Esophagus (tissue), 2 donors: ENCODE data around the gene SLIT3. TPM values are rescaled to one million over a fixed set of nuclear protein-coding genes. Genes with fewer than 3 reads are reported as not detected.

Experiments used
- H3K27ac ChIP-seq, 2 donors: one replicate each; pipeline ENCODE4 v1.5.1; 2013; ENCODE audit warnings: low read depth in 2 of 2, mild to moderate bottlenecking in 2 of 2, inconsistent platforms in 1 of 2, low read length in 1 of 2, moderate library complexity in 1 of 2
- H3K27me3 ChIP-seq, 2 donors: one replicate each; pipeline ENCODE4 v1.6.1; 2013; ENCODE audit warnings: low read length in 2 of 2, control low read depth in 1 of 2, mild to moderate bottlenecking in 1 of 2; ENCODE audit not compliant: insufficient read depth in 2 of 2, control insufficient read depth in 1 of 2
- H3K36me3 ChIP-seq, 2 donors: one replicate each; pipeline ENCODE4 v1.6.1; 2013; ENCODE audit warnings: low read length in 1 of 2; ENCODE audit not compliant: control insufficient read depth in 2 of 2, insufficient read depth in 2 of 2
- H3K4me1 ChIP-seq, 2 donors: one replicate each; pipeline ENCODE4 v1.6.1; 2013; ENCODE audit warnings: low read length in 1 of 2; ENCODE audit not compliant: control insufficient read depth in 2 of 2, insufficient read depth in 2 of 2
- H3K4me3 ChIP-seq, 2 donors: one replicate each; pipeline ENCODE4 v1.5.1; 2013; ENCODE audit warnings: low read length in 2 of 2, mild to moderate bottlenecking in 2 of 2, low read depth in 1 of 2, moderate library complexity in 1 of 2
- H3K9me3 ChIP-seq, 2 donors: one replicate each; pipeline ENCODE4 v1.6.1; 2013; ENCODE audit warnings: mild to moderate bottlenecking in 2 of 2, low read depth in 1 of 2, low read length in 1 of 2, moderate library complexity in 1 of 2; ENCODE audit not compliant: control insufficient read depth in 2 of 2, insufficient read depth in 1 of 2
- WGBS, 2 donors: extraction: QIAGEN DNeasy Blood & Tissue Kit; methylation state at CpG; one replicate each; pipeline ENCODE4 v1.1.7; 2013; 5-methylcytosine and 5-hydroxymethylcytosine counted together
- polyA plus RNA-seq, 2 donors: library from polyadenylated mRNA; stranded (reverse); fragments of 200-250 nt; gene quantifications; one replicate each; pipeline ENCODE4 v1.2.3, GENCODE V29; 2013
- donor health status: healthy with polysubstance abuse.
- donor health status: Bipolar disorder and iron deficiency.

Gene SLIT3
- polyA plus RNA-seq, 2 donors, result 0.53 to 2.0 TPM

- no peak overlapping the region for H3K4me3 ChIP-seq
- WGBS, 2 donors, result 68 to 74% methylated on average over 11 of the region's 11 CpGs
- peaks cover 0 to 4% of the 10 kb centered on the region in 2 donors for H3K4me1 ChIP-seq
- no peaks in the 10 kb centered on the region for H3K9me3 ChIP-seq
- H3K36me3 ChIP-seq, result no peaks in the 10 kb centered on the region
- no peak overlapping the region for H3K27ac ChIP-seq
- H3K27me3 ChIP-seq, result no peaks in the 10 kb centered on the region
Measured at GRCh38 chr5:168881427-168882149, 419.4 kb downstream of the SLIT3 start.

GRCh38 chr5:168879929-168880328 is 421.0 kb downstream of the SLIT3 start:
- Histone ChIP-seq H3K27ac (no peak overlapping the region), H3K9me3 (no peaks in the 10 kb centered on the region), H3K27me3 (no peaks in the 10 kb centered on the region), H3K4me3 (no peak overlapping the region), H3K36me3 (no peaks in the 10 kb centered on the region), H3K4me1 (peaks cover 0 to 4% of the 10 kb centered on the region in 2 donors)
- 48 to 50% methylated on average over 8 of the region's 8 CpGs for WGBS, 2 donors

DNA sequence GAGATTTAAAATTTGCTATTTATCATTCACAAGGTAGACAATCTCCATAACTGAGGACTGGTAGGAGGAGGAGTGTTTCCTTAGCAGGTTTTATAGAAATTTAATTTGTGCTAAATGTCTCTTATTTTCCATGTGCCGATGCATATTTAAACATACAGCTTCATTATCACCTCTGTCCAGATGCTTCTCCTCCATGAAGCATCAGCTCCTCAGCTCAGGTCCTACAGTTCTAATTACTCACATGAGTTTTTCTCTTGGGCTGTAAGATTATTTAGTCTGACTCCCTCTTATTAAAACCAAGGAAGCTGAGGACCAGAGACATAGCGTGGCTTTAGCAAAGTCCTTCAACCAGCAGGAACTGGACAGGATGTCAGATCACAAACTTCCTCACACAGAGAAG is 421.6 kb downstream of the SLIT3 start:
- 89 to 91% methylated on average over 2 of the region's 2 CpGs for WGBS, 2 donors
- Histone ChIP-seq H3K27me3 (no peaks in the 10 kb centered on the region), H3K27ac (no peak overlapping the region), H3K4me3 (no peak overlapping the region), H3K9me3 (no peaks in the 10 kb centered on the region), H3K4me1 (peaks cover 0 to 4% of the 10 kb centered on the region in 2 donors), H3K36me3 (no peaks in the 10 kb centered on the region)

GRCh38 chr5:168878135-168878745 is 422.7 kb downstream of the SLIT3 start:
- no peak overlapping the region for H3K4me3 ChIP-seq
- no peaks in the 10 kb centered on the region for H3K27me3 ChIP-seq
- no peaks in the 10 kb centered on the region for H3K9me3 ChIP-seq
- no peaks in the 10 kb centered on the region for H3K36me3 ChIP-seq
- no peak overlapping the region for H3K27ac ChIP-seq
- peaks cover 0 to 4% of the 10 kb centered on the region in 2 donors for H3K4me1 ChIP-seq
- 67 to 75% methylated on average over 10 of the region's 10 CpGs for WGBS, 2 donors

GRCh38 chr5:168877132-168877892 is 423.6 kb downstream of the SLIT3 start:
- no peaks in the 10 kb centered on the region for H3K27me3 ChIP-seq

DNA sequence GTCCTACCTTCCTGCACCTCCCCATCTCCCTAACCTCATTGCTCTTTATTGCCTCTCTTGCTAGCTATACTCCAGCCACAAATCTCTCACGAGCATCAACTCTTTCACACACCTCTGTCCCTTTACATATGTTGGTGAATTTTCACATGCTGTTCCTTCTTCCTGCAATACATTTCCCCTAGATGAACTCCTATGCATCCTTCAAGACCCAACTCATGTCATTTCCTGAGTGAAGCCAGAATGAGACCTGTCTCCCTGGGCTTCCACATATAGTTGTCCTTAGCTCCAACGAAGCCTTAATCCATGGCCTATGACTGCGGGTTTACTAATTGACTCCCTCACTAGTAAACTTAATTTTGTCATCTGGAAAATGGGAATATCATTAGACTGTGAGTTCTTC is 424.5 kb downstream of the SLIT3 start:
- H3K4me1 ChIP-seq, result peaks cover 0 to 4% of the 10 kb centered on the region in 2 donors
- no peaks in the 10 kb centered on the region for H3K27me3 ChIP-seq
- no peaks in the 10 kb centered on the region for H3K9me3 ChIP-seq
- 92 to 98% methylated on average over 3 of the region's 3 CpGs for WGBS, 2 donors
- no peak overlapping the region for H3K27ac ChIP-seq
- no peak overlapping the region for H3K4me3 ChIP-seq
- no peaks in the 10 kb centered on the region for H3K36me3 ChIP-seq

More at GRCh38 chr5:168877132-168877892, 423.6 kb downstream of the SLIT3 start:
- Histone ChIP-seq H3K4me3 (no peak overlapping the region), H3K9me3 (no peaks in the 10 kb centered on the region), H3K4me1 (peaks cover 0 to 4% of the 10 kb centered on the region in 2 donors), H3K27ac (no peak overlapping the region), H3K36me3 (no peaks in the 10 kb centered on the region)
- WGBS, 2 donors, result 36 to 44% methylated on average over 11 of the region's 11 CpGs

- H3K4me3 ChIP-seq, result no peak overlapping the region
- H3K36me3 ChIP-seq, result no peaks in the 10 kb centered on the region
- H3K27ac ChIP-seq, result no peak overlapping the region
- peaks cover 0 to 4% of the 10 kb centered on the region in 2 donors for H3K4me1 ChIP-seq
- H3K27me3 ChIP-seq, result no peaks in the 10 kb centered on the region
- no peaks in the 10 kb centered on the region for H3K9me3 ChIP-seq
- 61 to 62% methylated on average over 5 of the region's 5 CpGs for WGBS, 2 donors
Measured at GRCh38 chr5:168875832-168876231, 425.1 kb downstream of the SLIT3 start.

- WGBS, 2 donors, result 60 to 75% methylated on average over 6 of the region's 6 CpGs
- H3K36me3 ChIP-seq, result no peaks in the 10 kb centered on the region
- no peak overlapping the region for H3K4me3 ChIP-seq
- H3K27me3 ChIP-seq, result no peaks in the 10 kb centered on the region
- H3K27ac ChIP-seq, result no peak overlapping the region
- no peaks in the 10 kb centered on the region for H3K9me3 ChIP-seq
- H3K4me1 ChIP-seq, result peaks cover 0 to 4% of the 10 kb centered on the region in 2 donors
Measured at GRCh38 chr5:168874713-168875380, 426.1 kb downstream of the SLIT3 start.

GRCh38 chr5:168872246-168872645 is 428.7 kb downstream of the SLIT3 start:
- H3K27ac ChIP-seq, result no peak overlapping the region
- H3K9me3 ChIP-seq, result no peaks in the 10 kb centered on the region
- H3K4me1 ChIP-seq, result peaks cover 0 to 2% of the 10 kb centered on the region in 2 donors
- no peak overlapping the region for H3K4me3 ChIP-seq
- H3K36me3 ChIP-seq, result no peaks in the 10 kb centered on the region
- no peaks in the 10 kb centered on the region for H3K27me3 ChIP-seq
- 62 to 68% methylated on average over 3 of the region's 3 CpGs for WGBS, 2 donors
